GM12892 (cell line): Measurements from ENCODE around the gene DNAJC11.
"Not testable (repeated sequence)": the region's sequence is repeated elsewhere in the genome, so short reads cannot be mapped to it uniquely, and the experiment has no call there.

Experiments used
- POLR2A ChIP-seq: IDR thresholded peaks from 2 replicates; pipeline ENCODE4 v1.6.1; 2011; ENCODE audit warnings: low read depth, low read length, control low read depth
- POLR2AphosphoS5 ChIP-seq: IDR thresholded peaks from 2 replicates; pipeline ENCODE4 v1.6.1; 2011; ENCODE audit warnings: low read depth, low read length, control low read depth
- TAF1 ChIP-seq: IDR thresholded peaks from 2 replicates; pipeline ENCODE4 v1.6.1; 2011; ENCODE audit warnings: low read depth, mild to moderate bottlenecking, control low read depth, low read length, borderline replicate concordance

DNA sequence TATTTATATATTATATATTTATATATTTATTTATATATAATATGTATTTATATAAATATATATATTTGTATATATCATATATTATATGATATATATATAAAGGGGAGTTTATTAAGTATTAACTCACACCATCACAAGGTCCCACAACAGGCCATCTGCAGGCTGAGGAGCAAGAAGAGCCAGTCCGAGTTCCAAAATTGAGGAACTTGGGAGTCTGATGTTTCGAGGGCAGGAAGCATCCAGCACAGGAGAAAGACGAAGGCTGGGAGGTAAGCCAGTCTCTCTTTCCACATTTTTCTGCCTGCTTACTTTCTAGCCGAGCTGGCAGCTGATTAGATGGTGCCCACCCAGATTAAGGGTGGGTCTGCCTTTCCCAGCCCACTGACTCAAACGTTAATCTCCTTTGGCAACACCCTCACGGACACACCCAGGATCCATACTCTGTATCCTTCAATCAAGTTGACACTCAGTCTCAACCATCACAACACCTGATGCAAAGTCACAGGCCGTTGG is 41.1 kb upstream of the DNAJC11 start:
- not testable (repeated sequence) for TF ChIP-seq POLR2A, TAF1, POLR2AphosphoS5
